Left renal cortex interstitium (tissue), 4 donors: ENCODE measurements around the gene SLX9. TPM values are rescaled to one million over a fixed set of nuclear protein-coding genes. Genes with fewer than 3 reads are reported as not detected.
"Not testable (repeated sequence)": the region's sequence is repeated elsewhere in the genome, so short reads cannot be mapped to it uniquely, and the experiment has no call there.

Experiments used
- DNase-seq, 4 donors: peaks; one replicate each; pipeline ENCODE4 v3.0.0-alpha.2; 2013; ENCODE audit warnings: low read depth in 4 of 4, low spot score in 2 of 4, missing footprints in 1 of 4
- polyA plus RNA-seq, 4 donors: library from polyadenylated mRNA; unstranded; fragments of 120-200 nt; gene quantifications; one replicate each; pipeline ENCODE4 v1.2.1, GENCODE V29; 2013; ENCODE audit not compliant: insufficient read length in 4 of 4

Gene SLX9
- polyA plus RNA-seq, 4 donors: 14.4 to 28.3 (median 22.8) TPM

- no peak for DNase-seq
Observed at GRCh38 chr21:45014747-45015468, 75.1 kb downstream of the SLX9 start.

GRCh38 chr21:45015469-45015860, 75.6 kb downstream of the SLX9 start:
- DNase-seq: no peak

GRCh38 chr21:45016031-45016405, 76.2 kb downstream of the SLX9 start:
- no peak for DNase-seq

GRCh38 chr21:45016406-45017038, 76.7 kb downstream of the SLX9 start:
- no peak for DNase-seq

- no peak for DNase-seq
Observed at GRCh38 chr21:45017039-45017960, 77.5 kb downstream of the SLX9 start.

- DNase-seq: no peak
Observed at GRCh38 chr21:45018131-45019075, 78.6 kb downstream of the SLX9 start.

GRCh38 chr21:45019076-45019886, 79.5 kb downstream of the SLX9 start:
- DNase-seq: no peak

- no peak for DNase-seq
Observed at GRCh38 chr21:45019887-45020537, 80.2 kb downstream of the SLX9 start.

GRCh38 chr21:45020629-45021427, 81.0 kb downstream of the SLX9 start:
- no peak for DNase-seq

- no peak for DNase-seq
Observed at GRCh38 chr21:45021428-45022347, 81.9 kb downstream of the SLX9 start.

- DNase-seq: no peak
Observed at GRCh38 chr21:45022348-45022675, 82.5 kb downstream of the SLX9 start.

- DNase-seq: no peak
Observed at GRCh38 chr21:45022736-45023135, 82.9 kb downstream of the SLX9 start.

GRCh38 chr21:45024516-45024915, 84.7 kb downstream of the SLX9 start:
- DNase-seq: not testable (repeated sequence)

- no peak for DNase-seq
Observed at GRCh38 chr21:45026066-45026745, 86.4 kb downstream of the SLX9 start.
